Activated T-cell treated with anti-CD3 and anti-CD28 coated beads, Interleukin-2, amount 50 U/mL, for 1 hour (primary cell): ENCODE data around the gene THOP1.

Source experiments
- DNase-seq: peaks from one replicate; pipeline ENCODE4 v3.0.0-alpha.2; 2020

The THOP1 gene

DNA sequence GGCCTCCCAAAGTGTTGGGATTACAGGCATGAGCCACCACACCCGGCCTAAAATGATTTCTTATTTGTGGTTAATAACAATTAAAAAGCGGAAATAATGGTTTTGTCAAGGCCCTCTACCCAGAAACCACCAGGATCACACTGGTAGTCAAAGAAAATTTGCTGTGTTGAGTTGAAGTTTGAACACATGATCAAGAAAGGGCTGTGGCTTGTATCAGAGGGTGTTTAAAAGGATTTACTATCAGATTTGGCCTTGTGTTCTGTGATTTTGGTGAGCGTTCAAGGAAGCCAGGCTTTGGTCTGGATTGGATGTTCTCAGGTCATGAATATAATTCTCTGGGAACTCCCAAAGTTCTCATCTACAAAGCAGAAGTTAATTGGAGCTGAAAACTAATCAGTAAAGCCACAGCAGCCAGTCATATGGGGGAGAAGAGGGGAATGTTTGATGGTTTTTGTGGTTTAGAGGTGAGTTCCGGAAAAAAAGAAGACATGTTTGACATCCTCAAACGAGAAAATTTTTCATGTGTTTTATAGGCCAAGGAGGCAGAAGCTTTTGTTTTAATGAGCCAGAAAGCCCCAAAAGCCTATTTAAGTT lies 71.3 kb downstream of the THOP1 start:
- DNase-seq, result no peak

DNA sequence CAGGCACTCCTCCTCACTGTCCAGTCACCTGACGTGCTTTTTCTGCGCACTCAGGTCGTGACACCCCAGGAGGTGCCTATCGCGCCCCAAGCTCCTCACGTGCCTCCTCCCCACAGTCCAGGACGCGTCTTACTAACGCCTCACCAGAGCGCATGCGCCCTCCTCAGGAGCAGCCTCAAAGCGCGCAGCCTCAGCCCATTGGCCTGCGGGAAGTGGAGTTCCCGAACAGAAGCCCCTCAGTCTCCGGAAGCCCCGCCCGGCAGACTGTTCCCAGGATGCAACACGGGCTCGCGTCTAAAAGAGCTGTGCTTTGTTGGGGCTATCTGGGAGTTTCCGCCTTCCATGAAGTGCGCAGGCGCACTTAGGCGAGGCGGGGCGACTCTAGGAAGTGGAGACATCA lies 73.6 kb downstream of the THOP1 start:
- DNase-seq, result no peak

DNA sequence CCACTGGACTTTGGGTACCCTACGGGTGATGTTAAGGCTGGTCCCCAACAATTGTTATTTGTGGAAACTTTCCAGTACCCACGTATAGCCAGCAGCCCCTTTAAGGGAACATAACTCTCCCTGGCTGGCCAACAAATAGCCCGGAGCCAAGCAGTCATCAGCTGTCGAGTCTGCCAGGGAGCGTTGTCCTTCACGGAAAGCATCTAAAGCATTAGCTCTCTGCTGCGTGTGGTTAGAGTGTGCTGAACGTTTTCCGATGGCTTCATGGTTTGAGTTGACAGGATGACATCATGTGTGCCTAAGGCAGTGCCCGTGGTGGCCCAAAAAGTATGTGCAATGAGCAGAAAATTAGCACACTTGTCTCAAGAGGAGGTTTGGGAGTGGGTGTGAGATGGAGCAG lies 78.5 kb downstream of the THOP1 start:
- no peak for DNase-seq
